Prostate gland (tissue), 2 donors: ENCODE data around the gene PPP1R14C.

Experiments used
- CTCF ChIP-seq, 4 experiments: fragments of 200-600 bp in 2 of 4; fragments of 450-650 bp in 2 of 4; sonication (generic) in 2 of 4; IDR thresholded peaks; 1 replicate in 3 of 4; 2 replicates in 1 of 4; pipeline ENCODE4 v1.5.1; 2016 to 2019; ENCODE audit warnings: antibody characterized with exemption in 4 of 4, mild to moderate bottlenecking in 2 of 4, moderate library complexity in 2 of 4
- POLR2AphosphoS5 ChIP-seq: sonication (generic); formaldehyde crosslinking; IDR thresholded peaks from one replicate; pipeline ENCODE4 v1.6.1; 2017; ENCODE audit warnings: antibody characterized with exemption

DNA sequence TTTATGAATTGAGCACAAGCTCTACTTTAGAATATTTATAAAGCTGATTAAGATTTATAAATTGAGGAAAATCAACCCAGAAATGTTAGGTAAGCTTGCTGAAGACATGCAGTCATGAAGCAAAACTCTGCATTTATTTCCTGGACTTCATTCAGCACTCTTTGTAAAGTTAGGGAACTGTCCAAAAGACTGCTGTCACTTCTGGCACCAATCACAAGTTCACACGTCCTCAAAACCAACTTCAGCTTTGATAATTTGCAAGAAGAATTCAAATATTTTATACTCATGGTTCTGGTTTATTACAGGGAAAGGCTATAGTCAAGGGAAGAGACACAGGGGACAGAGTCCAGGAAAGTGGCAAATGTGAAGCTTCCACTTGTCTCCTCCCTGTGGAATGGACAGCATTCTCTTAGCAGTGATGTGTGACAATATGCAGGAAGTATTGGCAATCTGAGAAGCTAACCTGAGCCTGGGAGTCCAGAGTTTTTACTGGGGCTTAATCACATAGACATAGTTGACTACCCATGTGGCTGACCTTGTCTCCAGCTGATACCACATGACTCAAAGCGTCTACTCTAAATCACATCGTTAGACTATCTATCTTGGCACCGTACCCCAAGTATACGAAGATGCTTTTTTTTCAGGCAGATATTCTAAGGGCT is 85.4 kb downstream of the PPP1R14C start:
- TF ChIP-seq CTCF (IDR thresholded peaks at IDR 0.05): no peak
- TF ChIP-seq POLR2AphosphoS5: no peak
